ENCODE results near the gene OMP.

Gene OMP, protein sequence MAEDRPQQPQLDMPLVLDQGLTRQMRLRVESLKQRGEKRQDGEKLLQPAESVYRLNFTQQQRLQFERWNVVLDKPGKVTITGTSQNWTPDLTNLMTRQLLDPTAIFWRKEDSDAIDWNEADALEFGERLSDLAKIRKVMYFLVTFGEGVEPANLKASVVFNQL

DNA sequence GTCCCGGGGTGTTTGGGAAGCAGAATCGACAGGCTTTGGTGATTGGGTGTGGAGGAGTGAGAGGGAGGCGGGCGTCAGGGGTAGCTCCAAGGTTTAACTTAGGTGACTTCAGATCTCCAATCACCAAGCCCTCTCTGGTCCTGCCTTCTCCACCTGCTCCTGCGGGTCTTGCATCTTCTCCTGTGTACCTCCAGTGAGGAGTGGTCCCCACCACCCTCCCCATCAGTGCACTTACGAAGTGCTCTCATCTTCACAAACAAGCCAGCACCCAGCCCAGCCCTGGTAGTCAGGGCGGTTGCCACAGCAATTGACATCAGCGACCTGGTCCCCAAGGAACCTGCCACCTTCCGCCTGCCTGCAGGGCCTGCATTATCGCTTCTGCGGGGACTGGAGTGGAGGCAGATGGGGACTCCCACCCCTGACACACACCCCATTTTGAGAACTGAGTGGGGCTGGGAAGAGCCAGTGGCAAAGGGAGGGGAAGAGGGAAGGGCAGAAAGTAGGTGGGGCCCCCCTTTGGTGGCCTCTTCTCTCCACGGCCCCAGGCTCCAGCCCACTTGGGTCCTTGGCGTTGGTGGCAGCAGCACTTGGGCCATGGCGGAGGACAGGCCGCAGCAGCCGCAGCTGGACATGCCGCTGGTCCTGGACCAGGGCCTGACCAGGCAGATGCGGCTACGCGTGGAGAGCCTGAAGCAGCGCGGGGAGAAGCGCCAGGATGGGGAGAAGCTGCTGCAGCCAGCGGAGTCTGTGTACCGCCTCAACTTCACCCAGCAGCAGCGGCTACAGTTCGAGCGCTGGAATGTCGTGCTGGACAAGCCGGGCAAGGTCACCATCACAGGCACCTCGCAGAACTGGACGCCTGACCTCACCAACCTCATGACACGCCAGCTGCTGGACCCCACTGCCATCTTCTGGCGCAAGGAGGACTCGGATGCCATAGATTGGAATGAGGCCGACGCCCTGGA lies at the start of gene OMP:
Gene OMP (plus strand): TSS at position 595 of the 965 bp plus-strand sequence. CDS start 0 bp downstream, at position 595.
- TF ChIP-seq, protein P1, sequence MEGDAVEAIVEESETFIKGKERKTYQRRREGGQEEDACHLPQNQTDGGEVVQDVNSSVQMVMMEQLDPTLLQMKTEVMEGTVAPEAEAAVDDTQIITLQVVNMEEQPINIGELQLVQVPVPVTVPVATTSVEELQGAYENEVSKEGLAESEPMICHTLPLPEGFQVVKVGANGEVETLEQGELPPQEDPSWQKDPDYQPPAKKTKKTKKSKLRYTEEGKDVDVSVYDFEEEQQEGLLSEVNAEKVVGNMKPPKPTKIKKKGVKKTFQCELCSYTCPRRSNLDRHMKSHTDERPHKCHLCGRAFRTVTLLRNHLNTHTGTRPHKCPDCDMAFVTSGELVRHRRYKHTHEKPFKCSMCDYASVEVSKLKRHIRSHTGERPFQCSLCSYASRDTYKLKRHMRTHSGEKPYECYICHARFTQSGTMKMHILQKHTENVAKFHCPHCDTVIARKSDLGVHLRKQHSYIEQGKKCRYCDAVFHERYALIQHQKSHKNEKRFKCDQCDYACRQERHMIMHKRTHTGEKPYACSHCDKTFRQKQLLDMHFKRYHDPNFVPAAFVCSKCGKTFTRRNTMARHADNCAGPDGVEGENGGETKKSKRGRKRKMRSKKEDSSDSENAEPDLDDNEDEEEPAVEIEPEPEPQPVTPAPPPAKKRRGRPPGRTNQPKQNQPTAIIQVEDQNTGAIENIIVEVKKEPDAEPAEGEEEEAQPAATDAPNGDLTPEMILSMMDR (IDR thresholded peaks at IDR 0.05) = no peak
- no peak for TF ChIP-seq ZFX (IDR thresholded peaks at IDR 0.05; ENCODE audit: borderline replicate concordance)
- H3K27ac ChIP-seq = no peak within 1 kb of the TSS

DNA sequence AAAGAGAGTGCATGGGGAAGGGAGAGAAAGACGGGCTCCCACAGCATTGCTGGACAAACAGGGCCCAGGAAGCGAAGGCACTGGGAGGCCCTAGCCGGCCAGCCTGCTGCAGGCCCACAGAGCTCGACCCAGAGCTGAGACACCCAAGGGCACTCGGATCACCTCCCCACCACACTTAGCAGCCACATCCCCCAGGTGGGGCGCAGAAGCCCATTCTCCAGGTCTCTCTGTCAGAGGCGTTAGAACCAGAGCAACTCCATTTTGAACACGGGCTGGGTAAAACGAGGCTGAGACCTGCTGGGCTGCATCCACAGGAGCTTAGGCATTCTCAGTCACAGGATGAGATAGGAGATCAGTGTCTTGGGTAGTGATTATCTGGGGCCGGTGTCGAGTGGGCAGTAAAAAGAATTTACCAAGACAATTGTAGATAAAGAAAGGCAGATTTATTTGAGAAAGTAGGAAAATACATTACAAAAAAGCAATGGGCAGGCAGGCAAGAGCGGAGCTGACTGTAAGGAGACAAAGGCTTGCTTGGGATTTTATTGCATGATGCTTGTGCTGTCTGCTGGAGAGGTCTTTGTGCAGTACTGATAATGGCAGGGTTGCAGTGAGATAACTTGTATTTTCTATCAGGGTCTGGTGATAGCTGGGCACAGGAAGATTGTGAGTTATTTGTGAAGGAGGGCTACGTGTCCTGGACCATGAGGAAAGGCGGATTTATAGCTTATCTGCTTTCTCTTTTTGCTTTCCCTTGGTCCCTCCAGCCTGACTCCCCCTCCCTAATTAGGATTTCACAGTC lies 49.2 kb upstream of the OMP start:
- no peak overlapping the region for H3K27ac ChIP-seq
- TF ChIP-seq ZFX (IDR thresholded peaks at IDR 0.05; ENCODE audit: borderline replicate concordance) = no peak
- TF ChIP-seq, protein P1 (IDR thresholded peaks at IDR 0.05) = no peak

DNA sequence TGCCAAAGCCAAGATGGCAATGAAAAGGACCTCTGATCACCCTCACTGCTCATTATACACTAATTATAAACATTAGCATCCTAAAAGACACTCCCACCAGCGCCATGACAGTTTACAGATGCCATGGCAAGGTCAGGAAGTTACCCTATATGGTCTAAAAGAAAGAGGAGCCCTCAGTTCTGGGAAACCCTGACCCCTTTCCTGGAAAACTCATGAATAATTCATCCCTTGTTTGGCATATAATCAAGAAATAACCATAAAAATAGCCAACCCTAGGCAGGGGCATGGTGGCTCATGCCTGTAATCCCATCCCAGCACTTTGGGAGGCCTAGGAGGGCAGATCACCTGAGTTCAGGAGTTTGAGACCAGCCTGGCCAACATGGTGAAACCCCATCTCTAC lies 48.6 kb upstream of the OMP start:
- H3K27ac ChIP-seq = no peak overlapping the region
- no peak for TF ChIP-seq ZFX (IDR thresholded peaks at IDR 0.05; ENCODE audit: borderline replicate concordance)
- TF ChIP-seq, protein P1 (IDR thresholded peaks at IDR 0.05) = no peak

DNA sequence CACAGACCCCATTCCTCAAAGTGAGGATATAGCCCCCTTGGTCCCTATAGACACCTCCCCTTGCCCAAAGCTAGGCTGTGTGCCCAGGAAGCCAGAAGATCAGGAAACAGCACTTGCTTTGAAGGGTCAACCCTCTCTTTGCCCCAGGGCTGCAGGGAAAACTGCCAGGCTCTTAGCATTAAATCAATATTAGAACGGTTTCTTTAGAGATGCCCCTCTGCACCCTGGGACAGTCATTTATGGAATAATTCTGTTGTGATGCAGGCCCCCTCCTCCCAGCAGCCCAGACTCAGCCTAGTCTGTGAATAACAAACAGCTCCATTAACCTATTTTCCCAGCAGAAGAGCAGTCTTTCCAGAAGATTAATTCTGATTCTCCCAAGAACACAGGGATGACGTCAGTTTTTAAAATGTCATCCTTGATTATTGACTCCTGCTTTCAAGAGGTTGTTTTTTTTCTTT lies 47.5 kb upstream of the OMP start:
- no peak for TF ChIP-seq ZFX (IDR thresholded peaks at IDR 0.05; ENCODE audit: borderline replicate concordance)
- TF ChIP-seq, protein P1 (IDR thresholded peaks at IDR 0.05) = no peak
- no peak overlapping the region for H3K27ac ChIP-seq

DNA sequence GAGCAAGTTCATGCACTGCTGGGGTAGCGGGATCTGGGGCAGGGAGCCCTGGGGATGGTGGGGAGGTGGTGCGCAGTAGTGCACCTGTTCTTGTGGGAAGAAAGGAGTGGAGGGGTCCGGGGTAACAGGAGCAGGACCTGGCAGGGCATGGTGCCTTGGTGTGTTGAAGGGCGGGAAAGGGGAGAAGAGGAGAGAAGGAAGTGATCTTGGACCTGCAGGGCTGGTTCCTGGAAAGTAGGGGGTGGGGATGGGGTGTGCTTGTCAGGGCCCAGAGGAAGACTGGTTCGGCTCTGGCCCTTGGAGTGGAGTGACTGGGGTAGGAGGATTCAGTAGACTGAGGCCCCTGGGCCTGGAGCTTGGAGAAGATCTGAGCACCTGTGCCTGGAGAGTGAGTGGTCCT lies 46.7 kb upstream of the OMP start:
- no peak overlapping the region for H3K27ac ChIP-seq

DNA sequence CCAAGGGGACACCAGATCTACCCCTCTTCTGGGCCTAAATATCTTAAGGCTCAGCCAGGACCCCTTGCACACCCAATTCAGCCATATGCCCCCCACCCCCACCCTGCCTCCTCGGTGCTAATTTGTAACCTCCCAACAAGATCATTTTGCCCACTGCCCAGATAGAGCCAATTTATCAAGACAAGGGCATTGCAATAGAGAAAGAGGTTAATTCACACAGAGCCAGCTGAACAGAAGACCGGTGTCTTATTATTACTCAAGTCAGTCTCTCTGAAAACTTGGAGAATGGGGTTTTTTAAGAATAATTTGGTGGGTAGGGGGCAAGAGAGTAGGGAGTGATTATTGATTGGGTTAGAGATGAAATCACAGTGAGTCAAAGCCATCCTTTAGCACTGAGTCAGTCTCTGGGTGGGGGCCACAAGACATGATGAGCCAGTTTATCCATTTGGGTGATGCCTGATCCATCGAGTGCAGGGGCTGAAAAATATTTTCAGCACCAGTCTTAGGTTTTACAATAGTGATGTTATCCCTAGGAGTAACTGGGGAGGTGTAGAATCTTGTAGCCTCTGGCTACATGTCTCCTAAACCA lies 45.7 kb upstream of the OMP start:
- no peak overlapping the region for H3K27ac ChIP-seq
- no peak for TF ChIP-seq ZFX (IDR thresholded peaks at IDR 0.05; ENCODE audit: borderline replicate concordance)
- TF ChIP-seq, protein P1 (IDR thresholded peaks at IDR 0.05) = no peak

More for the DNA sequence above, 46.7 kb upstream of the OMP start:
- TF ChIP-seq, protein P1 (IDR thresholded peaks at IDR 0.05) = no peak
- TF ChIP-seq ZFX (IDR thresholded peaks at IDR 0.05; ENCODE audit: borderline replicate concordance) = no peak

Measured in 22Rv1 (cell line).